ENCODE data around the gene LSR.

GRCh38 chr19:35270381-35270811, 21.6 kb downstream of the LSR start:
- TF ChIP-seq CTCF (IDR thresholded peaks at IDR 0.05): no peak
- no peak for TF ChIP-seq ZFX (IDR thresholded peaks at IDR 0.05; ENCODE audit: borderline replicate concordance)

Measured in 22Rv1 (cell line).